Measurements from ENCODE around the gene IMMP2L. TPM values are rescaled to one million over a fixed set of nuclear protein-coding genes. Genes with fewer than 3 reads are reported as not detected.

IMMP2L gene
- total and polyA plus RNA-seq, 2 of the 13 experiments (the other 11 are each of a cell fraction or from before 2014, with no cell fraction given): 7.8 to 16.9 TPM

- WGBS (ENCODE audit: low lambda C conversion rate): 93% methylated on average over 1 of the region's 1 CpG
- H3K4me2 ChIP-seq (ENCODE audit: low read depth, low read length): no peak overlapping the region
- no TSS peak for BruUV-seq (replicated peaks)
- intact Hi-C loops (cut with micrococcal nuclease; ENCODE audit: unreplicated experiment) (no loop called here), in situ Hi-C loops (cut with HindIII; ENCODE audit: extremely low pct_ligation_motif_present, low pct_unique_long_range_greater_than_20kb) (no loop called here)
- H4K20me1 ChIP-seq (ENCODE audit: insufficient read depth, low read length): no peaks in the 10 kb centered on the region
- CTCF ChIA-PET (ENCODE audit: low intra/inter-chr PET ratio, low total read pairs): no interaction called here
- no peaks in the 10 kb centered on the region for H3K79me2 ChIP-seq (ENCODE audit: insufficient read depth, low read length)
- no peak for FAIRE-seq
- TF ChIP-seq NR2F1 (CRISPR knock-in tag; IDR thresholded peaks at IDR 0.05) (no peak), RFX1 (IDR thresholded peaks at IDR 0.05) (no peak), HCFC1 (IDR thresholded peaks at IDR 0.05; ENCODE audit: low read depth, low read length) (no peak), CBFB (CRISPR knock-in tag; IDR thresholded peaks at IDR 0.05) (no peak), ZSCAN9 (CRISPR knock-in tag; IDR thresholded peaks at IDR 0.05; ENCODE audit: borderline replicate concordance) (no peak), TOE1 (CRISPR knock-in tag; IDR thresholded peaks at IDR 0.05) (no peak), KLF15 (CRISPR knock-in tag; IDR thresholded peaks at IDR 0.05; ENCODE audit: borderline replicate concordance) (no peak)
- DNase-seq (ENCODE audit: low spot score): no peak
- no peak overlapping the region for H3K9ac ChIP-seq (ENCODE audit: insufficient read depth, low read depth, low read length)
- H3K27me3 ChIP-seq (ENCODE audit: control insufficient read depth in 1 of 2, insufficient read depth in 2 of 2, low read length in 2 of 2): no peaks in the 10 kb centered on the region
- H3K27ac ChIP-seq (ENCODE audit: extremely low read length, insufficient read depth, low read length): no peak overlapping the region
- no peaks in the 10 kb centered on the region for H3K36me3 ChIP-seq (replicated peaks in 1 of 2; ENCODE audit: control insufficient read depth in 1 of 2, insufficient read depth in 2 of 2, low read length in 2 of 2)
- H3K4me1 ChIP-seq (ENCODE audit: insufficient read depth, low read length): peaks cover 10% of the 10 kb centered on the region
- no peaks in the 10 kb centered on the region for H3K9me3 ChIP-seq (ENCODE audit: low read length)
- no peak overlapping the region for H3K4me3 ChIP-seq (replicated peaks in 1 of 3; ENCODE audit: insufficient read depth in 1 of 3, low read depth in 2 of 3, low read length in 3 of 3)
- no peak for ATAC-seq
- no peak overlapping the region for H2AFZ ChIP-seq (ENCODE audit: low read length)
- POLR2A ChIA-PET: no interaction called here
Measured at GRCh38 chr7:111528331-111528730, 34.0 kb downstream of the IMMP2L start.

GRCh38 chr7:111527545-111527944, 34.7 kb downstream of the IMMP2L start:
- H3K27ac ChIP-seq (ENCODE audit: extremely low read length, insufficient read depth, low read length): no peak overlapping the region
- H3K4me2 ChIP-seq (ENCODE audit: low read depth, low read length): no peak overlapping the region
- WGBS (ENCODE audit: low lambda C conversion rate): 79% methylated on average over 2 of the region's 2 CpGs
- TF ChIP-seq MBD4 (IDR thresholded peaks at IDR 0.05; ENCODE audit: borderline replicate concordance, low read length) (no peak), ZNF136 (CRISPR knock-in tag; IDR thresholded peaks at IDR 0.05; ENCODE audit: low read depth) (no peak), FOXK1 (CRISPR knock-in tag; IDR thresholded peaks at IDR 0.05; ENCODE audit: borderline replicate concordance, low read depth) (no peak), ISL2 (CRISPR knock-in tag; IDR thresholded peaks at IDR 0.05) (no peak), ADNP (CRISPR knock-in tag; IDR thresholded peaks at IDR 0.05) (no peak), PHF21A (CRISPR knock-in tag; IDR thresholded peaks at IDR 0.05) (no peak), HMG20B (CRISPR knock-in tag; conservative IDR thresholded peaks at IDR 0.05) (no peak), BHLHE40 (IDR thresholded peaks at IDR 0.05; ENCODE audit: low read length) (no peak), ZNF101 (CRISPR knock-in tag; IDR thresholded peaks at IDR 0.05; ENCODE audit: borderline replicate concordance, low read depth) (no peak)
- H3K36me3 ChIP-seq (replicated peaks in 1 of 2; ENCODE audit: control insufficient read depth in 1 of 2, insufficient read depth in 2 of 2, low read length in 2 of 2): no peaks in the 10 kb centered on the region
- intact Hi-C loops (cut with micrococcal nuclease; ENCODE audit: unreplicated experiment) (no loop called here), in situ Hi-C loops (cut with HindIII; ENCODE audit: extremely low pct_ligation_motif_present, low pct_unique_long_range_greater_than_20kb) (no loop called here)
- POLR2A ChIA-PET: no interaction called here
- no peak overlapping the region for H3K9ac ChIP-seq (ENCODE audit: insufficient read depth, low read depth, low read length)
- no peak overlapping the region for H3K4me3 ChIP-seq (replicated peaks in 1 of 3; ENCODE audit: insufficient read depth in 1 of 3, low read depth in 2 of 3, low read length in 3 of 3)
- H3K4me1 ChIP-seq (ENCODE audit: insufficient read depth, low read length): peaks cover 10% of the 10 kb centered on the region
- H3K27me3 ChIP-seq (ENCODE audit: control insufficient read depth in 1 of 2, insufficient read depth in 2 of 2, low read length in 2 of 2): no peaks in the 10 kb centered on the region
- BruUV-seq (replicated peaks): no TSS peak
- DNase-seq (ENCODE audit: low spot score): no peak
- no peaks in the 10 kb centered on the region for H4K20me1 ChIP-seq (ENCODE audit: insufficient read depth, low read length)
- no peak for ATAC-seq
- H2AFZ ChIP-seq (ENCODE audit: low read length): no peak overlapping the region
- H3K79me2 ChIP-seq (ENCODE audit: insufficient read depth, low read length): no peaks in the 10 kb centered on the region
- CTCF ChIA-PET (ENCODE audit: low intra/inter-chr PET ratio, low total read pairs): no interaction called here
- no peaks in the 10 kb centered on the region for H3K9me3 ChIP-seq (ENCODE audit: low read length)
- no peak for FAIRE-seq

Measured in HepG2 (cell line).